ENCODE measurements around the gene FLNB. TPM values are rescaled to one million over a fixed set of nuclear protein-coding genes. Genes with fewer than 3 reads are reported as not detected.

The FLNB gene
- total and polyA plus RNA-seq, 4 experiments from 2014 or later = 3.9 to 28.5 (median 18.5) TPM

DNA sequence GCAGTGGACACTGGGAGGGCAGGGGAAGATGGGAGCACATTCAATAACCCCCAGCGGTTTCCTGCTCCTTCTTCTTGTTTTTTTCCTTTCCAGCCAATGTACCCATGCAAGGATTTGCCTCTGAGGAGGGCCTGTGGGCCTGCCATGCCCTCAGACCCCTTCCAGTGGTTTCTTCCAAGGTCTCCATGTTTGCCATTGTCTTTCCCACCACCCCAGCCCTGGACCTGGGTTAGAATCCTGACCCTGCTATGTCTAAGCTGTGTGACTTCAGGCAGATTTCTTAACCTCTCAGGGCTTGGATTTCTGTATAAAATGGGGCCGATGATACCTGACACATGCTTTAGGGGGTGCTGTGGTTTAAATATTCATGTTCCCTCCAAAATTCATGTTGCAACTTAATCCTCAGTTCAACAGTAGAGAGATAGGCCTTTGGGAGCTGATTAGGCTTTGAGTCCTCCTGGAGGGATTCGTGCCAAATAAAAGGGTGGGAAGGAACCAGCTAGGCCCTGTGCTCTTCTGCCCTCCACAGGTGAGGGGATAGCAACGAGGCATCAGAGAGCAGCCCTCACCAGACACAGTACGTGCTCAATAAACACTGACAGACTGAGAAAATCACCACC lies 46.3 kb upstream of the FLNB start:
- Mint-ChIP-seq H3K27me3 (no peaks in the 10 kb centered on the region), H3K9me3 (peaks cover 0 to 8% (median 4%) of the 10 kb centered on the region in 8 donors), H3K27ac (no peak overlapping the region), H3K36me3 (no peaks in the 10 kb centered on the region), H3K4me1 (peaks cover 0 to 2% (median under 1%) of the 10 kb centered on the region in 4 donors), H3K4me3 (no peak overlapping the region)
- POLR2A ChIA-PET (ENCODE audit: partially characterized antibody) = no interaction called here
- intact Hi-C loops (cut with micrococcal nuclease) = no loop called here
- Histone ChIP-seq H3K27me3 (ENCODE audit: insufficient read depth, low read length) (no peaks in the 10 kb centered on the region), H3K9me3 (ENCODE audit: control insufficient read depth in 1 of 2, low read length in 2 of 2) (no peaks in the 10 kb centered on the region), H3K36me3 (ENCODE audit: insufficient read depth, low read length) (no peaks in the 10 kb centered on the region), H3K4me3 (ENCODE audit: low read length in 2 of 2) (no peak overlapping the region), H3K4me1 (ENCODE audit: insufficient read depth, low read length) (peaks cover 2% of the 10 kb centered on the region), H3K27ac (ENCODE audit: low read depth, low read length) (no peak overlapping the region)
- CTCF ChIA-PET (ENCODE audit: partially characterized antibody) = interaction anchor here (1.0 to 1.4 kb wide), 3 partner anchors 16 to 257 kb away, joined by 3 to 5 read pairs (median 4); no protein-coding TSS in a partner anchor
- DNase-seq = no peak

DNA sequence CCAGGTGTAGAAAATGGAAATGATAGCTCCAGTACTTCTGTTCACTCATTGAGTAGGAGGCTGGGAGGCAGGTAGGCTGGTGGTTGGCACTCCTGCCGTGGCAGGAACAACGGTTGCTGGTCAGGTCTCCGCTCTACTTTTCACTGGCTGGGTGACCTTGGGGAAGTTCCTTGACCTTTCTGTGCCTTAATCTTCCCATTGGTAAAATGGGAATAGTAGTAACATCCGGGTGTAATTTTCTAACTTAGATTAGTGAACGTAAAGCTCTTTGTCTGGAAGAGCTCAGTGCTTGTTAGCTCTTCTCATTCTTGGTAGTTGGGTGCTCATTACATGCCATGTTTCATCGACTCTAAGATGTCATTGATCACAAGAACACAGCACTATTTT lies 45.8 kb upstream of the FLNB start:
- Mint-ChIP-seq H3K9me3 (peaks cover 0 to 13% (median 6%) of the 10 kb centered on the region in 8 donors), H3K27me3 (no peaks in the 10 kb centered on the region), H3K27ac (peak overlapping the region in 1 of 7 donors; percentile 53), H3K4me3 (no peak overlapping the region), H3K4me1 (peaks cover 4 to 8% (median 5%) of the 10 kb centered on the region in 4 donors), H3K36me3 (peaks cover 0 to 4% of the 10 kb centered on the region in 2 donors)
- CTCF ChIA-PET (ENCODE audit: partially characterized antibody) = interaction anchor here (1.0 to 1.4 kb wide), 3 partner anchors 16 to 256 kb away, joined by 3 to 5 read pairs (median 4); no protein-coding TSS in a partner anchor
- intact Hi-C loops (cut with micrococcal nuclease) = no loop called here
- Histone ChIP-seq H3K9me3 (ENCODE audit: control insufficient read depth in 1 of 2, low read length in 2 of 2) (no peaks in the 10 kb centered on the region), H3K4me3 (ENCODE audit: low read length in 2 of 2) (no peak overlapping the region), H3K27me3 (ENCODE audit: insufficient read depth, low read length) (no peaks in the 10 kb centered on the region), H3K36me3 (ENCODE audit: insufficient read depth, low read length) (no peaks in the 10 kb centered on the region), H3K4me1 (ENCODE audit: insufficient read depth, low read length) (peaks cover 7% of the 10 kb centered on the region), H3K27ac (ENCODE audit: low read depth, low read length) (no peak overlapping the region)
- DNase-seq = no peak
- POLR2A ChIA-PET (ENCODE audit: partially characterized antibody) = no interaction called here

- peaks cover 0 to 9% (median 7%) of the 10 kb centered on the region in 8 donors for H3K9me3 Mint-ChIP-seq
- H3K4me1 Mint-ChIP-seq = peaks cover 8 to 19% (median 12%) of the 10 kb centered on the region in 4 donors
- H3K27me3 ChIP-seq (ENCODE audit: insufficient read depth, low read length) = no peaks in the 10 kb centered on the region
- no peak overlapping the region for H3K27ac Mint-ChIP-seq
- no peak overlapping the region for H3K4me3 ChIP-seq (ENCODE audit: low read length in 2 of 2)
- no peaks in the 10 kb centered on the region for H3K36me3 ChIP-seq (ENCODE audit: insufficient read depth, low read length)
- H3K9me3 ChIP-seq (ENCODE audit: control insufficient read depth in 1 of 2, low read length in 2 of 2) = no peaks in the 10 kb centered on the region
- peaks cover 17% of the 10 kb centered on the region for H3K4me1 ChIP-seq (ENCODE audit: insufficient read depth, low read length)
- H3K4me3 Mint-ChIP-seq = no peak overlapping the region
- peaks cover 0 to 4% of the 10 kb centered on the region in 2 donors for H3K36me3 Mint-ChIP-seq
- ChIA-PET CTCF (ENCODE audit: partially characterized antibody) (no interaction called here), POLR2A (ENCODE audit: partially characterized antibody) (no interaction called here)
- intact Hi-C loops (cut with micrococcal nuclease) = no loop called here
- no peak overlapping the region for H3K27ac ChIP-seq (ENCODE audit: low read depth, low read length)
- DNase-seq = no peak
- no peaks in the 10 kb centered on the region for H3K27me3 Mint-ChIP-seq
Measured at GRCh38 chr3:57963811-57964346, 44.3 kb upstream of the FLNB start.

DNA sequence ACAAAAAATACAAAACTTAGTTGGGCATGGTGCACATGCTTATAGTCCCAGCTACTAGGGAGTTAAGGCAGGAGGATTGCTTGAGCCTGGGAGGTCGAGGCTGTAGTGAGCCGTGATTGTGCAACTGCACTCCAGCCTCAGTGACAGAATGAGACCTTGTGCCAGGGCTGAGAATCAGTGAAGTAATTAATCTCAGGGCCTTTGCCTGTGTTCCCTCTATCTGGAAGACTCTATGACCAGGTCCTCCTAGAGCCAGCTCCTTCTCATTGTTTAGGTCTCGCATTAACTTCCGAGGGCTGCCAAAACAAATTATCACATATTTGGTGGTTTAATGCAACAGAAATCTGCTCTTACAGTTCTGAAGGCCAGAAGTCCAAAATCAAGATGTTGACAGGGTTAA lies 41.4 kb upstream of the FLNB start:
- DNase-seq = no peak
- no peak overlapping the region for H3K4me3 Mint-ChIP-seq

DNA sequence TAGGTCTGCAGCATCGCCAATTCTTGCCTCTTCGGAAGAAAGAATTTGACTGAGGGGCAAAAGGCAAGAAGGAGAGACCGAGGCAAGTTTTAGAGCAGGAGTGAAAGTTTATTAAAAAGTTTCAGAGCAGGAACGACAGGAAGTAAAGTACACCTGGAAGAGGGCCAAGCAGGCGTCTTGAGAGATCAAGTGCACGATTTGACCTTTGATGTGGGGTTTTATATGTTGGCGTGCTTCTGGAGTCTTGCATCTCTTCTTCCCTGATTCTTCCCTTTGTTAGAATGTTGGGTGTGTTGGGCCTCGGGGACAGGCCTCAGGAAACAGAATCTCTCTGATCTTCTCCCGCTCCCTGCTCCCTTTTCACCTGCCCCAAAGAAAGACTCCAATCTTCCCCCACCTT lies 40.6 kb upstream of the FLNB start:
- H3K9me3 ChIP-seq (ENCODE audit: control insufficient read depth in 1 of 2, low read length in 2 of 2) = no peaks in the 10 kb centered on the region
- H3K9me3 Mint-ChIP-seq = peaks cover 0 to 9% (median 7%) of the 10 kb centered on the region in 8 donors
- no peak overlapping the region for H3K27ac ChIP-seq (ENCODE audit: low read depth, low read length)
- no peak overlapping the region for H3K4me3 ChIP-seq (ENCODE audit: low read length in 2 of 2)
- peaks cover 0 to 4% of the 10 kb centered on the region in 2 donors for H3K36me3 Mint-ChIP-seq
- no peaks in the 10 kb centered on the region for H3K36me3 ChIP-seq (ENCODE audit: insufficient read depth, low read length)
- H3K27me3 Mint-ChIP-seq = no peaks in the 10 kb centered on the region
- peak overlapping the region in 4 of 8 donors; percentile 42 to 71 (median 58) for H3K4me3 Mint-ChIP-seq
- CTCF ChIA-PET (ENCODE audit: partially characterized antibody) = interaction anchor here (1.0 kb wide), 1 partner anchor 210 kb away, joined by 3 read pairs; no protein-coding TSS in a partner anchor
- H3K27ac Mint-ChIP-seq = peak overlapping the region in 2 of 7 donors; percentile 7 to 72
- intact Hi-C loops (cut with micrococcal nuclease) = no loop called here
- peak in 4 of 5 donors; percentile 15 to 41 (median 30) for DNase-seq
- no peaks in the 10 kb centered on the region for H3K27me3 ChIP-seq (ENCODE audit: insufficient read depth, low read length)
- POLR2A ChIA-PET (ENCODE audit: partially characterized antibody) = interaction anchor here (0.8 kb wide), 1 partner anchor 16 kb away, joined by 3 read pairs; no protein-coding TSS in a partner anchor
- H3K4me1 ChIP-seq (ENCODE audit: insufficient read depth, low read length) = peaks cover 17% of the 10 kb centered on the region
- peaks cover 8 to 19% (median 14%) of the 10 kb centered on the region in 4 donors for H3K4me1 Mint-ChIP-seq

More for the DNA sequence above, 41.4 kb upstream of the FLNB start:
- CTCF ChIA-PET (ENCODE audit: partially characterized antibody) = no interaction called here
- no peaks in the 10 kb centered on the region for H3K9me3 ChIP-seq (ENCODE audit: control insufficient read depth in 1 of 2, low read length in 2 of 2)
- no peak overlapping the region for H3K27ac ChIP-seq (ENCODE audit: low read depth, low read length)
- Mint-ChIP-seq H3K36me3 (peaks cover 0 to 4% of the 10 kb centered on the region in 2 donors), H3K4me1 (peaks cover 8 to 19% (median 12%) of the 10 kb centered on the region in 4 donors), H3K27ac (peak overlapping the region in 1 of 7 donors; percentile 18), H3K9me3 (peaks cover 0 to 9% (median 7%) of the 10 kb centered on the region in 8 donors), H3K27me3 (no peaks in the 10 kb centered on the region)
- intact Hi-C loops (cut with micrococcal nuclease) = no loop called here
- H3K4me3 ChIP-seq (ENCODE audit: low read length in 2 of 2) = no peak overlapping the region
- peaks cover 17% of the 10 kb centered on the region for H3K4me1 ChIP-seq (ENCODE audit: insufficient read depth, low read length)
- H3K36me3 ChIP-seq (ENCODE audit: insufficient read depth, low read length) = no peaks in the 10 kb centered on the region
- POLR2A ChIA-PET (ENCODE audit: partially characterized antibody) = no interaction called here
- H3K27me3 ChIP-seq (ENCODE audit: insufficient read depth, low read length) = no peaks in the 10 kb centered on the region

DNA sequence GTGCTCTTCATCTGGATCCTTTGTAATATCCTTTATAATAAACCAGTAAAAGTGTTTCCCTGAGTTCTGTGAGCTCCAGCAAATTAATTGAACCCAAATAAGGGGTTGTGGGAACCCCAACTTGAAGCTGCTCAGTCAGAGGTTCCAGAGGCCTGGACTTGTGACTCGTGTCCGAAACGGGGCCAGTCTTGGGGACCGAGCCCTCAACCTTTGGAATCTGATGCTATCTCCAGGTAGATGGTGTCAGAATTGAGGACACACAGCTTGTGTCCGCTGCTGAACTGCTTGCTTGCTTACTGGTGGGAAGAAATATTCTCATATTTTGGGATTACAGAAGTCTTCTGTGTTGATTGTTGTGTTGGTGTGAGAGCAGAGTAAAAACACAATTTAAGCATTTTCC lies 39.7 kb upstream of the FLNB start:
- Mint-ChIP-seq H3K4me1 (peaks cover 8 to 19% (median 14%) of the 10 kb centered on the region in 4 donors), H3K36me3 (peaks cover 0 to 4% of the 10 kb centered on the region in 2 donors), H3K9me3 (peaks cover 0 to 9% (median 7%) of the 10 kb centered on the region in 8 donors), H3K4me3 (no peak overlapping the region), H3K27ac (no peak overlapping the region), H3K27me3 (no peaks in the 10 kb centered on the region)
- Histone ChIP-seq H3K27ac (ENCODE audit: low read depth, low read length) (no peak overlapping the region), H3K4me3 (ENCODE audit: low read length in 2 of 2) (no peak overlapping the region), H3K36me3 (ENCODE audit: insufficient read depth, low read length) (no peaks in the 10 kb centered on the region), H3K4me1 (ENCODE audit: insufficient read depth, low read length) (peaks cover 17% of the 10 kb centered on the region), H3K9me3 (ENCODE audit: control insufficient read depth in 1 of 2, low read length in 2 of 2) (no peaks in the 10 kb centered on the region), H3K27me3 (ENCODE audit: insufficient read depth, low read length) (no peaks in the 10 kb centered on the region)
- no peak for DNase-seq
- CTCF ChIA-PET (ENCODE audit: partially characterized antibody) = interaction anchor here (1.0 kb wide), 1 partner anchor 209 kb away, joined by 3 read pairs; no protein-coding TSS in a partner anchor
- intact Hi-C loops (cut with micrococcal nuclease) = no loop called here
- POLR2A ChIA-PET (ENCODE audit: partially characterized antibody) = interaction anchor here (0.8 kb wide), 1 partner anchor 15 kb away, joined by 3 read pairs; no protein-coding TSS in a partner anchor

GRCh38 chr3:57971975-57972374 lies 36.2 kb upstream of the FLNB start:
- POLR2A ChIA-PET (ENCODE audit: partially characterized antibody) = no interaction called here
- no peaks in the 10 kb centered on the region for H3K27me3 Mint-ChIP-seq
- CTCF ChIA-PET (ENCODE audit: partially characterized antibody) = no interaction called here

More at GRCh38 chr3:57971975-57972374, 36.2 kb upstream of the FLNB start:
- intact Hi-C loops (cut with micrococcal nuclease) = no loop called here
- Histone ChIP-seq H3K4me3 (ENCODE audit: low read length in 2 of 2) (no peak overlapping the region), H3K27ac (ENCODE audit: low read depth, low read length) (no peak overlapping the region), H3K36me3 (ENCODE audit: insufficient read depth, low read length) (no peaks in the 10 kb centered on the region), H3K27me3 (ENCODE audit: insufficient read depth, low read length) (no peaks in the 10 kb centered on the region), H3K4me1 (ENCODE audit: insufficient read depth, low read length) (peaks cover 15% of the 10 kb centered on the region), H3K9me3 (ENCODE audit: control insufficient read depth in 1 of 2, low read length in 2 of 2) (no peaks in the 10 kb centered on the region)
- no peak overlapping the region for H3K4me3 Mint-ChIP-seq
- peaks cover 0 to 8% (median 4%) of the 10 kb centered on the region in 8 donors for H3K9me3 Mint-ChIP-seq
- peaks cover 8 to 16% (median 13%) of the 10 kb centered on the region in 4 donors for H3K4me1 Mint-ChIP-seq
- DNase-seq = no peak
- H3K27ac Mint-ChIP-seq = peak overlapping the region in 1 of 7 donors; percentile 53
- peaks cover 0 to 4% of the 10 kb centered on the region in 2 donors for H3K36me3 Mint-ChIP-seq
